Hepatocyte (in vitro differentiated cells): ENCODE measurements around the gene ZNF3.

Experiments used
- EZH2 ChIP-seq: fragments of 200-600 bp; sonication (generic); IDR thresholded peaks from 2 replicates; pipeline ENCODE4 v1.6.1; 2016; ENCODE audit warnings: antibody characterized with exemption, mild to moderate bottlenecking, borderline replicate concordance
- EZH2phosphoT487 ChIP-seq: fragments of 200-600 bp; sonication (generic); IDR thresholded peaks from one replicate; pipeline ENCODE4 v1.6.1; 2018; ENCODE audit warnings: antibody characterized with exemption, mild to moderate bottlenecking, low read depth, moderate library complexity; ENCODE audit not compliant: unreplicated experiment, severe bottlenecking
- TF ChIP-seq, protein P1 (sequence below): fragments of 200-600 bp; sonication (generic); IDR thresholded peaks from 2 replicates; pipeline ENCODE4 v1.5.1; 2016; ENCODE audit warnings: antibody characterized with exemption, mild to moderate bottlenecking; ENCODE audit not compliant: poor library complexity

DNA sequence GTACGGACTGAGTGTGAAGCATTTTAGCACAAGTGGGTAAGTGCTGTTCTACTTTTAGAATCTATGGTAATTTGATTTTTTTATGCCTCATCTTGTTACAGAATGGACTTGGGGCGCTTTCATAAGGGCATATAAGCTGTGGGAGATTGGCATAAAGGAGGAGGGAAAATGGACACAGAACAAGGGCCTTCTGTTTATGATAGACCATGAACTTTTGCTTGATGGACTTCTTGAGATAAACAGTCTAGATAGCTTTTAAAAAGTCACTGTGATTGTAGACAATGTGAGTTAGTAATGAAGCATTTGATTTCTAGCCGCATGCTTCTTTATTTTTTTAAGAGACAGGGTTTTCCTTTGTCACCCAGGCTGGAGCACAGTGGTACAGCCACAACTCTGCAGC, 29.9 kb downstream of the ZNF3 start:
- TF ChIP-seq, protein P1, sequence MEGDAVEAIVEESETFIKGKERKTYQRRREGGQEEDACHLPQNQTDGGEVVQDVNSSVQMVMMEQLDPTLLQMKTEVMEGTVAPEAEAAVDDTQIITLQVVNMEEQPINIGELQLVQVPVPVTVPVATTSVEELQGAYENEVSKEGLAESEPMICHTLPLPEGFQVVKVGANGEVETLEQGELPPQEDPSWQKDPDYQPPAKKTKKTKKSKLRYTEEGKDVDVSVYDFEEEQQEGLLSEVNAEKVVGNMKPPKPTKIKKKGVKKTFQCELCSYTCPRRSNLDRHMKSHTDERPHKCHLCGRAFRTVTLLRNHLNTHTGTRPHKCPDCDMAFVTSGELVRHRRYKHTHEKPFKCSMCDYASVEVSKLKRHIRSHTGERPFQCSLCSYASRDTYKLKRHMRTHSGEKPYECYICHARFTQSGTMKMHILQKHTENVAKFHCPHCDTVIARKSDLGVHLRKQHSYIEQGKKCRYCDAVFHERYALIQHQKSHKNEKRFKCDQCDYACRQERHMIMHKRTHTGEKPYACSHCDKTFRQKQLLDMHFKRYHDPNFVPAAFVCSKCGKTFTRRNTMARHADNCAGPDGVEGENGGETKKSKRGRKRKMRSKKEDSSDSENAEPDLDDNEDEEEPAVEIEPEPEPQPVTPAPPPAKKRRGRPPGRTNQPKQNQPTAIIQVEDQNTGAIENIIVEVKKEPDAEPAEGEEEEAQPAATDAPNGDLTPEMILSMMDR, result no peak
- TF ChIP-seq EZH2phosphoT487, result no peak
- no peak for TF ChIP-seq EZH2
